Measurements from ENCODE around the gene XKR8.

DNA sequence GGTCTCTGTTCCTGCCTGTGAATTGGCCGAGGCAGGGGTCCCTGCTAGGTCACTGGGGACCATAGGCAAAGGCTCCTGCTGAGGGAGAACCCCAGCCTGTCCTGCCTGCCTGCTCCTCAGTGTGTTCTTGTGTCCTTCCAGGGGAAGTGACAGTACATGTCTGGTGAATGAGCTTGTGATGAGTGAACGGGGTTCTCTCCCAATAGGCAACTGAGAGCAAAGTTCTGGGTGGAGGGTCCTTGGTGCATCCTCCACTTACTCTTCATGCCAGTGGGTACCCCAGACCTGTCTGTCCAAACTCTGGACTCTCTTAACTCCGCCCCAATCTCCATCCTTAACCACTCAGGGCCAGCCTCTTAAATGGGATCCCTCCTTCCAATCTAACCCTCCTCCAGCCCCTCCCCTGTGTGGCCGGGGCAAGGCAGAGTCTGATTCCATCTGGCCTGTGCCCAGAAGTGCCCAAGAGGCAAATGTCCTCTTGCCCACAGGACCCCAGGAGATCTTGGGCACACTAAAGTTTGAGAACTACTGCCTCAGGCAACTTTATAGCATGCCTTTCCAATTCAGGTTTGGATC, 2.0 kb downstream of the XKR8 start:
- TF ChIP-seq ZNF175 (CRISPR knock-in tag; IDR thresholded peaks at IDR 0.05; ENCODE audit: low read depth): no peak
- TF ChIP-seq SP1 (CRISPR knock-in tag; IDR thresholded peaks at IDR 0.05): no peak
- no peak for TF ChIP-seq PRDM10 (IDR thresholded peaks at IDR 0.05; ENCODE audit: partially characterized antibody)
- no peak for TF ChIP-seq U2AF1 (optimal IDR thresholded peaks at IDR 0.05; ENCODE audit: low read depth, low read length)
- TF ChIP-seq, protein P1, sequence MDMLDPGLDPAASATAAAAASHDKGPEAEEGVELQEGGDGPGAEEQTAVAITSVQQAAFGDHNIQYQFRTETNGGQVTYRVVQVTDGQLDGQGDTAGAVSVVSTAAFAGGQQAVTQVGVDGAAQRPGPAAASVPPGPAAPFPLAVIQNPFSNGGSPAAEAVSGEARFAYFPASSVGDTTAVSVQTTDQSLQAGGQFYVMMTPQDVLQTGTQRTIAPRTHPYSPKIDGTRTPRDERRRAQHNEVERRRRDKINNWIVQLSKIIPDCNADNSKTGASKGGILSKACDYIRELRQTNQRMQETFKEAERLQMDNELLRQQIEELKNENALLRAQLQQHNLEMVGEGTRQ (CRISPR knock-in tag; IDR thresholded peaks at IDR 0.05): no peak
- TF ChIP-seq POLR2AphosphoS5 (IDR thresholded peaks at IDR 0.05; ENCODE audit: control insufficient read depth, insufficient read depth, low read depth, low read length): no peak
- no peak for TF ChIP-seq POLR2A (conservative IDR thresholded peaks at IDR 0.05)
- TF ChIP-seq, protein P2, sequence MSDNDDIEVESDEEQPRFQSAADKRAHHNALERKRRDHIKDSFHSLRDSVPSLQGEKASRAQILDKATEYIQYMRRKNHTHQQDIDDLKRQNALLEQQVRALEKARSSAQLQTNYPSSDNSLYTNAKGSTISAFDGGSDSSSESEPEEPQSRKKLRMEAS (CRISPR knock-in tag; IDR thresholded peaks at IDR 0.05): no peak
